HCT116 (cell line): ENCODE measurements around the gene KRT7. TPM values are rescaled to one million over a fixed set of nuclear protein-coding genes. Genes with fewer than 3 reads are reported as not detected.

ENCODE experiments used
- ATAC-seq: fragments of 200-7000 bp; cut with Tn5 transposase; 2 replicates; pipeline ENCODE4 v1.9.1; 2020; ENCODE audit warnings: mild to moderate bottlenecking, moderate library complexity
- BruUV-seq: library from RNA; stranded (reverse); fragments of 400-500 nt; replicated peaks from 2 replicates; lab custom pipeline; 2021; lab: Mats Ljungman, UMichigan
- CTCF ChIA-PET: fragments of 300-600 bp; sonication (Branson Sonifier 250); formaldehyde crosslinking; loops from one replicate; lab custom pipeline; 2021; ENCODE audit warnings: antibody characterized with exemption; lab: Charles Lee
- POLR2A ChIA-PET: fragments of 300-600, 350-600 bp; sonication (Branson Sonifier 250); formaldehyde crosslinking; loops from one replicate; lab custom pipeline; 2021; ENCODE audit warnings: antibody characterized with exemption; lab: Charles Lee
- RAD21 ChIA-PET, 2 experiments: fragments of 300-600 bp; sonication (Branson Sonifier 250); formaldehyde crosslinking; loops; one replicate each; lab custom pipeline; 2023; ENCODE audit warnings: low total read pairs in 2 of 2; ENCODE audit not compliant: uncharacterized antibody in 2 of 2, unreplicated experiment in 2 of 2, low non-redundant PET in 1 of 2; lab: Charles Lee
- DNase-seq: peaks from one replicate; pipeline ENCODE4 v3.0.0-alpha.2; 2010; ENCODE audit warnings: low read depth, low spot score
- H2AFZ ChIP-seq: fragments of 200-600 bp; shearing (Covaris generic), sonication (generic); 2 replicates; pipeline ENCODE4 v1.6.1; 2017; ENCODE audit warnings: low read depth, mixed run types, mixed read lengths, antibody characterized with exemption, low read length; ENCODE audit not compliant: poor library complexity, severe bottlenecking
- H3K27ac ChIP-seq: 2 replicates; pipeline ENCODE4 v1.5.1; 2012; ENCODE audit warnings: low read depth, low read length
- H3K27me3 ChIP-seq: fragments of 200-600 bp; sonication (generic); 2 replicates; pipeline ENCODE4 v1.6.1; 2016; ENCODE audit warnings: mixed run types, low read length, mixed read lengths; ENCODE audit not compliant: insufficient read depth
- H3K36me3 ChIP-seq, 2 experiments: fragments of 200-500 bp in 1 of 2; fragments of 200-600 bp in 1 of 2; sonication (Bioruptor generic) in 1 of 2; sonication (generic) in 1 of 2; 2 replicates each; pipeline versions ENCODE4 v1.5.1 to v1.6.1; 2014 to 2016; ENCODE audit warnings: low read length in 2 of 2, inconsistent platforms in 1 of 2, mixed read lengths in 1 of 2, mixed run types in 1 of 2; ENCODE audit not compliant: insufficient read depth in 2 of 2, control insufficient read depth in 1 of 2
- H3K4me1 ChIP-seq, 2 experiments: fragments of 200-600 bp in 1 of 2; sonication (generic) in 1 of 2; 2 replicates each; pipeline versions ENCODE4 v1.5.1 to v1.6.1; 2012 to 2017; ENCODE audit warnings: low read length in 2 of 2, inconsistent platforms in 1 of 2, mild to moderate bottlenecking in 1 of 2, mixed read lengths in 1 of 2, mixed run types in 1 of 2, moderate library complexity in 1 of 2; ENCODE audit not compliant: insufficient read depth in 2 of 2, control insufficient read depth in 1 of 2
- H3K4me2 ChIP-seq: fragments of 200-600 bp; sonication (generic); 2 replicates; pipeline ENCODE4 v1.6.1; 2017; ENCODE audit warnings: mixed run types, low read length, mixed read lengths
- H3K4me3 ChIP-seq, 2 experiments: fragments of 200-600 bp in 1 of 2; sonication (generic) in 1 of 2; replicated peaks in 1 of 2; 2 replicates each; pipeline ENCODE4 v1.5.1; 2011 to 2016; ENCODE audit warnings: low read length in 2 of 2, control low read depth in 1 of 2, low read depth in 1 of 2, mild to moderate bottlenecking in 1 of 2, mixed read lengths in 1 of 2, mixed run types in 1 of 2
- H3K79me2 ChIP-seq: fragments of 200-600 bp; sonication (generic); 2 replicates; pipeline ENCODE4 v1.6.1; 2017; ENCODE audit warnings: mild to moderate bottlenecking, mixed run types, low read length, moderate library complexity, mixed read lengths; ENCODE audit not compliant: insufficient read depth
- H3K9ac ChIP-seq: fragments of 200-600 bp; sonication (generic); 2 replicates; pipeline ENCODE4 v1.6.1; 2016; ENCODE audit warnings: low read length, mixed read lengths
- H3K9me2 ChIP-seq: fragments of 200-600 bp; sonication (generic), shearing (Covaris generic); 2 replicates; pipeline ENCODE4 v1.6.1; 2017; ENCODE audit warnings: mixed run types, mild to moderate bottlenecking, moderate library complexity; ENCODE audit not compliant: insufficient read depth
- H3K9me3 ChIP-seq, 2 experiments: fragments of 200-500 bp in 1 of 2; fragments of 200-600 bp in 1 of 2; sonication (Bioruptor generic) in 1 of 2; sonication (generic) in 1 of 2; 2 replicates each; pipeline ENCODE4 v1.6.1; 2014 to 2017; ENCODE audit warnings: low read length in 2 of 2, mixed read lengths in 2 of 2, inconsistent platforms in 1 of 2, low read depth in 1 of 2, mild to moderate bottlenecking in 1 of 2, mixed run types in 1 of 2, moderate library complexity in 1 of 2; ENCODE audit not compliant: control insufficient read depth in 1 of 2, insufficient read depth in 1 of 2
- H4K20me1 ChIP-seq: fragments of 200-600 bp; sonication (generic), shearing (Covaris generic); 2 replicates; pipeline ENCODE4 v1.6.1; 2017; ENCODE audit warnings: mixed run types, mild to moderate bottlenecking, moderate library complexity; ENCODE audit not compliant: insufficient read depth
- ATF3 ChIP-seq: IDR thresholded peaks from 2 replicates; pipeline ENCODE4 v1.6.1; 2012
- CEBPB ChIP-seq: IDR thresholded peaks from 2 replicates; pipeline ENCODE4 v1.6.1; 2012; ENCODE audit warnings: low read depth
- CTCF ChIP-seq, 3 experiments: fragments of 200-600 bp in 1 of 3; sonication (generic) in 1 of 3; IDR thresholded peaks in 2 of 3; conservative IDR thresholded peaks in 1 of 3; 2 replicates each; pipeline ENCODE4 v1.5.1; 2012 to 2017; ENCODE audit warnings: low read depth in 2 of 3, low read length in 2 of 3, antibody characterized with exemption in 1 of 3, borderline replicate concordance in 1 of 3, control low read depth in 1 of 3, mild to moderate bottlenecking in 1 of 3, mixed read lengths in 1 of 3, mixed run types in 1 of 3, moderate library complexity in 1 of 3; ENCODE audit not compliant: insufficient read depth in 1 of 3
- ELF1 ChIP-seq: IDR thresholded peaks from 2 replicates; pipeline ENCODE4 v1.6.1; 2012; ENCODE audit warnings: low read depth, borderline replicate concordance
- EZH2 ChIP-seq: fragments of 200-600 bp; sonication (generic); IDR thresholded peaks from 2 replicates; pipeline ENCODE4 v1.6.1; 2017; ENCODE audit warnings: antibody characterized with exemption, mixed run types
- JUND ChIP-seq: IDR thresholded peaks from 2 replicates; pipeline ENCODE4 v1.6.1; 2012
- MAX ChIP-seq: IDR thresholded peaks from 2 replicates; pipeline ENCODE4 v1.6.1; 2012
- POLR2A ChIP-seq: IDR thresholded peaks from 2 replicates; pipeline ENCODE4 v1.7.0; 2011; ENCODE audit warnings: borderline replicate concordance; ENCODE audit not compliant: insufficient read depth, insufficient read length; ENCODE audit errors: extremely low read depth
- RAD21 ChIP-seq: IDR thresholded peaks from 2 replicates; pipeline ENCODE4 v1.6.1; 2012; ENCODE audit warnings: low read depth, mild to moderate bottlenecking
- SIN3A ChIP-seq: IDR thresholded peaks from 2 replicates; pipeline ENCODE4 v1.6.1; 2012; ENCODE audit warnings: low read depth
- ZBTB33 ChIP-seq: IDR thresholded peaks from 2 replicates; pipeline ENCODE4 v1.6.1; 2011; ENCODE audit warnings: mild to moderate bottlenecking, low read length, moderate library complexity; ENCODE audit not compliant: insufficient replicate concordance; ENCODE audit errors: extremely low read depth
- ZFX ChIP-seq: fragments of 450-650 bp; IDR thresholded peaks from 2 replicates; pipeline ENCODE4 v1.6.1; 2017
- intact Hi-C: fragments of 100-400 bp; cut with micrococcal nuclease; formaldehyde crosslinking; loops from 2 replicates; pipeline ENCODE4 v1.10.0; 2022
- total RNA-seq: library from RNA; stranded (reverse); gene quantifications from one replicate; pipeline ENCODE4 v1.2.1, GENCODE V29; 2021; ENCODE audit not compliant: unreplicated experiment
- TF ChIP-seq, protein P1 (sequence below): IDR thresholded peaks from 2 replicates; pipeline ENCODE4 v1.6.1; 2012; ENCODE audit warnings: low read depth

Gene KRT7
- total RNA-seq, 1 experiment from 2014 or later: 72.6 TPM

DNA sequence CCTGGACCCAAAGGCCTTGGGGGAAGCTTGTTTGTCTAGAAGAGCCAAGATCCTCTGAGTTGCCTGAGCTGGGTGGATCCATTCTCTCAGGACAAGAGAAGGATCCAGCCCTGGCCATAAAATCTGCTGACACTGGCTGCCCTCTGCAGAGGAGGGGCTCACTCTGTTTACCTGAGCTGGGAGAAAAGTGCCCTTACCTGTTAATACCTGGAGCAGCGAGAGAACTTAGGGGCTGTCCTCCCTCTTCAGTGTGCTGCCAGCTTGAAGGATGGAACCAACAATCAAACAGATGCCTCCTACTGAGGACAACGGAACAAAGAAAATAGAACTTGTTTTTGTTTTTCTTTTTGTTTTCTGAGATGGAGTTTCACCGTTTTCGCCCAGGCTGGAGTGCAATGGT is 7.3 kb upstream of the KRT7 start (continued):
- TF ChIP-seq MAX (no peak), CTCF (IDR thresholded peaks at IDR 0.05 in 2 of 3, conservative IDR thresholded peaks at IDR 0.05 in 1 of 3; ENCODE audit: borderline replicate concordance in 1 of 3, insufficient read depth in 1 of 3, low read depth in 2 of 3, low read length in 2 of 3) (no peak)

- Histone ChIP-seq H3K79me2 (no peaks in the 10 kb centered on the region), H3K9ac (no peak overlapping the region), H4K20me1 (no peaks in the 10 kb centered on the region), H3K27me3 (no peaks in the 10 kb centered on the region), H3K27ac (no peak overlapping the region), H3K36me3 (no peaks in the 10 kb centered on the region), H3K4me3 (no peak overlapping the region), H2AFZ (no peak overlapping the region), H3K4me1 (peaks cover 35 to 86% of the 10 kb centered on the region in 2 experiments), H3K9me3 (no peaks in the 10 kb centered on the region), H3K4me2 (no peak overlapping the region; the same call in 1 of the 2 replicates), H3K9me2 (no peaks in the 10 kb centered on the region)
- CTCF ChIA-PET: interaction anchor here (1.5 kb wide), 1 partner anchor 102 kb away, joined by 5 read pairs; no protein-coding TSS in a partner anchor
- BruUV-seq: no TSS peak
- intact Hi-C loops: no loop called here
- POLR2A ChIA-PET: interaction anchor here (1.8 kb wide), 1 partner anchor 52 kb away, joined by 6 read pairs; no protein-coding TSS in a partner anchor
- DNase-seq (no peak), ATAC-seq (no peak)
- TF ChIP-seq EZH2 (no peak), CEBPB (no peak), ELF1 (no peak), RAD21 (no peak), SIN3A (no peak), ATF3 (no peak), ZBTB33 (no peak), ZFX (no peak), POLR2A (no peak), JUND (no peak)
- TF ChIP-seq, protein P1, sequence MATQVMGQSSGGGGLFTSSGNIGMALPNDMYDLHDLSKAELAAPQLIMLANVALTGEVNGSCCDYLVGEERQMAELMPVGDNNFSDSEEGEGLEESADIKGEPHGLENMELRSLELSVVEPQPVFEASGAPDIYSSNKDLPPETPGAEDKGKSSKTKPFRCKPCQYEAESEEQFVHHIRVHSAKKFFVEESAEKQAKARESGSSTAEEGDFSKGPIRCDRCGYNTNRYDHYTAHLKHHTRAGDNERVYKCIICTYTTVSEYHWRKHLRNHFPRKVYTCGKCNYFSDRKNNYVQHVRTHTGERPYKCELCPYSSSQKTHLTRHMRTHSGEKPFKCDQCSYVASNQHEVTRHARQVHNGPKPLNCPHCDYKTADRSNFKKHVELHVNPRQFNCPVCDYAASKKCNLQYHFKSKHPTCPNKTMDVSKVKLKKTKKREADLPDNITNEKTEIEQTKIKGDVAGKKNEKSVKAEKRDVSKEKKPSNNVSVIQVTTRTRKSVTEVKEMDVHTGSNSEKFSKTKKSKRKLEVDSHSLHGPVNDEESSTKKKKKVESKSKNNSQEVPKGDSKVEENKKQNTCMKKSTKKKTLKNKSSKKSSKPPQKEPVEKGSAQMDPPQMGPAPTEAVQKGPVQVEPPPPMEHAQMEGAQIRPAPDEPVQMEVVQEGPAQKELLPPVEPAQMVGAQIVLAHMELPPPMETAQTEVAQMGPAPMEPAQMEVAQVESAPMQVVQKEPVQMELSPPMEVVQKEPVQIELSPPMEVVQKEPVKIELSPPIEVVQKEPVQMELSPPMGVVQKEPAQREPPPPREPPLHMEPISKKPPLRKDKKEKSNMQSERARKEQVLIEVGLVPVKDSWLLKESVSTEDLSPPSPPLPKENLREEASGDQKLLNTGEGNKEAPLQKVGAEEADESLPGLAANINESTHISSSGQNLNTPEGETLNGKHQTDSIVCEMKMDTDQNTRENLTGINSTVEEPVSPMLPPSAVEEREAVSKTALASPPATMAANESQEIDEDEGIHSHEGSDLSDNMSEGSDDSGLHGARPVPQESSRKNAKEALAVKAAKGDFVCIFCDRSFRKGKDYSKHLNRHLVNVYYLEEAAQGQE: no peak
- RAD21 ChIA-PET: interaction anchor here in 1 of 2 experiments (0.6 kb wide), 1 partner anchor 57 kb away, joined by 7 read pairs; no protein-coding TSS in a partner anchor
Measured at GRCh38 chr12:52226446-52226845, 6.6 kb upstream of the KRT7 start.
